Osteoblast (primary cell): Measurements from ENCODE around the gene ANKAR. TPM values are rescaled to one million over a fixed set of nuclear protein-coding genes. Genes with fewer than 3 reads are reported as not detected.
A peak's percentile ranks its signal among the peaks of the same experiment; 100 is the strongest.
"Not testable (repeated sequence)": the region's sequence is repeated elsewhere in the genome, so short reads cannot be mapped to it uniquely, and the experiment has no call there.

Experiments used
- DNase-seq: peaks from one replicate; pipeline ENCODE4 v3.0.0; 2011; ENCODE audit warnings: low spot score, mixed read lengths; ENCODE audit not compliant: insufficient read length; ENCODE audit errors: missing footprints
- H2AFZ ChIP-seq: 2 replicates; pipeline ENCODE4 v1.6.0; 2011; ENCODE audit warnings: mild to moderate bottlenecking, low read length
- H3K27ac ChIP-seq: 2 replicates; pipeline ENCODE4 v1.5.1; 2011; ENCODE audit warnings: mild to moderate bottlenecking, low read depth, low read length, moderate library complexity
- H3K27me3 ChIP-seq: 2 replicates; pipeline ENCODE4 v1.6.0; 2012; ENCODE audit warnings: mild to moderate bottlenecking, control low read depth, inconsistent platforms, low read length, moderate library complexity; ENCODE audit not compliant: insufficient read depth
- H3K36me3 ChIP-seq: 2 replicates; pipeline ENCODE4 v1.5.1; 2011; ENCODE audit warnings: mild to moderate bottlenecking, low read length, control low read depth, moderate library complexity; ENCODE audit not compliant: insufficient read depth
- H3K4me1 ChIP-seq: 2 replicates; pipeline ENCODE4 v1.5.1; 2011; ENCODE audit warnings: mild to moderate bottlenecking, low read length, control low read depth, moderate library complexity; ENCODE audit not compliant: insufficient read depth
- H3K4me2 ChIP-seq: 2 replicates; pipeline ENCODE4 v1.6.0; 2011; ENCODE audit warnings: mild to moderate bottlenecking, low read length; ENCODE audit not compliant: insufficient read depth
- H3K4me3 ChIP-seq: fragments of 200-600 bp; sonication (generic); 3 replicates; pipeline ENCODE4 v1.5.1; 2012; ENCODE audit warnings: mild to moderate bottlenecking, low read length, inconsistent platforms; ENCODE audit not compliant: insufficient read depth
- H3K79me2 ChIP-seq: 2 replicates; pipeline ENCODE4 v1.6.0; 2012; ENCODE audit warnings: mild to moderate bottlenecking, low read length, control low read depth, inconsistent platforms; ENCODE audit not compliant: insufficient read depth
- H3K9me3 ChIP-seq: 2 replicates; pipeline ENCODE4 v1.5.1; 2011; ENCODE audit warnings: low read depth, low read length, control low read depth
- H4K20me1 ChIP-seq: 2 replicates; pipeline ENCODE4 v1.6.0; 2012; ENCODE audit warnings: mild to moderate bottlenecking, low read length, control low read depth; ENCODE audit not compliant: insufficient read depth
- CTCF ChIP-seq: IDR thresholded peaks from 2 replicates; pipeline ENCODE4 v1.5.1; 2011; ENCODE audit warnings: mild to moderate bottlenecking, low read depth, low read length, moderate library complexity; ENCODE audit errors: extremely low read depth
- total RNA-seq: library from RNA; depleted of rRNA; stranded (reverse); fragments of >200 nt; gene quantifications from 2 replicates; pipeline ENCODE4 v1.2.3, GENCODE V29; 2012

Gene ANKAR
- total RNA-seq, 1 donor, result 14.1 TPM

GRCh38 chr2:189685540-189686229 is 11.2 kb downstream of the ANKAR start:
- peaks cover 19% of the 10 kb centered on the region for H3K79me2 ChIP-seq
- no peaks in the 10 kb centered on the region for H4K20me1 ChIP-seq
- no peaks in the 10 kb centered on the region for H3K9me3 ChIP-seq
- H3K4me1 ChIP-seq, result peaks cover 6% of the 10 kb centered on the region
- no peak for DNase-seq
- no peaks in the 10 kb centered on the region for H3K27me3 ChIP-seq
- TF ChIP-seq CTCF, result no peak
- no peak overlapping the region for H3K27ac ChIP-seq
- H3K36me3 ChIP-seq, result no peaks in the 10 kb centered on the region
- H3K4me2 ChIP-seq, result peak overlapping the region; percentile 22
- no peak overlapping the region for H3K4me3 ChIP-seq
- H2AFZ ChIP-seq, result no peak overlapping the region

DNA sequence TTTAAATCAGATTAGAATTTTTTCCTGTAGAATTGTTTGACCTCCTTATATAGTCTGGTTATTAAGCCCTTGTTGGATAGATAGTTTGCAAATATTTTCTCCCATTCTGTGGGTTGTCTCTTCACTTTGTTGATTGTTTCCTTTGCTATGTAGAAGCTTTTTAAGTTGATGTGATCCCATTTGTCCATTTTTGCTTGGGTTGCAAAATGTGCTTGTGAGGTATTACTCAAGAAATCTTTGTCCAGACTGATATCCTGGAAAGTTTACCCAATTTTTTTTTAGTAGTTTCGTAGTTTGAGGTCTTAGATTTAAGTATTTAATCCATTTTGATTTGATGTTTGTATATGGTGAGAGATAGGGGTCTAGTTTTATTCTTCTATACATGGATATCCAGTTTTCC is 13.3 kb downstream of the ANKAR start:
- H3K4me3 ChIP-seq, H3K4me1 ChIP-seq, DNase-seq, H3K27ac ChIP-seq, H3K36me3 ChIP-seq, H3K4me2 ChIP-seq, H3K9me3 ChIP-seq, H3K27me3 ChIP-seq, H2AFZ ChIP-seq, H4K20me1 ChIP-seq: not testable (repeated sequence)
- H3K79me2 ChIP-seq, result peaks cover 11% of the 10 kb centered on the region

- H3K9me3 ChIP-seq, result no peaks in the 10 kb centered on the region
- no peak overlapping the region for H3K27ac ChIP-seq
- H3K4me1 ChIP-seq, result no peaks in the 10 kb centered on the region
- H2AFZ ChIP-seq, result no peak overlapping the region
- no peak for TF ChIP-seq CTCF
- H3K27me3 ChIP-seq, result no peaks in the 10 kb centered on the region
- H3K36me3 ChIP-seq, result no peaks in the 10 kb centered on the region
- H3K4me2 ChIP-seq, result no peak overlapping the region
- H3K79me2 ChIP-seq, result no peaks in the 10 kb centered on the region
- DNase-seq, result no peak
- no peak overlapping the region for H3K4me3 ChIP-seq
- H4K20me1 ChIP-seq, result no peaks in the 10 kb centered on the region
Observed at GRCh38 chr2:189696223-189696622, 21.8 kb downstream of the ANKAR start.

DNA sequence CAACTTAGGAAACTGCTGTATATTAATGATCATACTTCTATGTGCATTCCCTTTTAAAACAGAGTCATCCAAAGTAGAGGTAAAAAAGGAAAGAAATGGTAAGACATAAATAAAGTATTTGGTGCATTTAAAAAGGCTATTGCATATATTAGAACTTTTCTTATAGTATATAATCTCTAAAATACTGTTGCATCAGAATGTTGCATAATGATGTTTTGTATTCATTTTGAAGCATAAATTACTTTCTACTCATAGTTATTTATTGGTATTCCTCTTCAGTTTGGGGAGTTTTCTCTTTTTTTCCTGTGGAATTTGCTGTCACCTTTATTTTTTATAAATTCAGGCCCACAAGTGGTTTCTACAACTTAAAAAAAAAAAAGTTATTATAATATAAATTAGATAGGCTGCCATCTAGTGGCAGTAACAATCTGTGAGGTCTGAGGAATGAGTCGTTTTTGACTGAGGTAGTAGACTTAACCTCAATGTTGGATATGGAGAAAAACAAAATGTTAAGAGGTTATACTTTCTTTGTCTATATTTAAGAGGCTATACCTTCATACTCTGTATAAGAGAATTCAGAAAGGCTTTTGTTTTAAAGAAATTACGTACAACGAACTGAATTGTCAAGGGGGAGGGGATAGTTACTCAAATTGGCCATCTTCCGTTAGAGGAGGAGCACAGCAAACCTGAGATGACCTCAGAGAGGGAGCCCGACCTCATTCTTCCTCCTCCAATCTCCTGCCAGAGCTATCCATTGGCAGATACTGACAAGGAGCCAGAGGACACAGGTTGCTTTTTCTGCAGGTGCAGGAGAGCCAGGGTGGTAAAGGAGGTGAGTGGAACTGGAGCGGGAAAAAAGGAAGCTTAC is 23.8 kb downstream of the ANKAR start:
- H3K9me3 ChIP-seq, result no peaks in the 10 kb centered on the region
- H3K4me3 ChIP-seq, result peak overlapping the region; percentile 31
- TF ChIP-seq CTCF, result peak; percentile 56
- no peak overlapping the region for H3K27ac ChIP-seq
- H3K4me2 ChIP-seq, result no peak overlapping the region
- H2AFZ ChIP-seq, result peak overlapping the region; percentile 42
- H3K27me3 ChIP-seq, result no peaks in the 10 kb centered on the region
- no peaks in the 10 kb centered on the region for H3K79me2 ChIP-seq
- no peaks in the 10 kb centered on the region for H3K36me3 ChIP-seq
- no peaks in the 10 kb centered on the region for H4K20me1 ChIP-seq
- DNase-seq, result no peak
- H3K4me1 ChIP-seq, result no peaks in the 10 kb centered on the region
